GM23248 (cell line): Measurements from ENCODE around the gene PFKFB1.

ENCODE experiments used
- EZH2 ChIP-seq: fragments of 200-600 bp; sonication (generic); IDR thresholded peaks from 2 replicates; pipeline ENCODE4 v1.6.1; 2018; ENCODE audit warnings: antibody characterized with exemption, mild to moderate bottlenecking; ENCODE audit not compliant: insufficient read depth, poor library complexity, severe bottlenecking
- EZH2phosphoT487 ChIP-seq: fragments of 200-600 bp; sonication (generic); IDR thresholded peaks from 2 replicates; pipeline ENCODE4 v1.6.1; 2018; ENCODE audit warnings: antibody characterized with exemption, moderate library complexity, mild to moderate bottlenecking, low read depth; ENCODE audit not compliant: insufficient read depth

DNA sequence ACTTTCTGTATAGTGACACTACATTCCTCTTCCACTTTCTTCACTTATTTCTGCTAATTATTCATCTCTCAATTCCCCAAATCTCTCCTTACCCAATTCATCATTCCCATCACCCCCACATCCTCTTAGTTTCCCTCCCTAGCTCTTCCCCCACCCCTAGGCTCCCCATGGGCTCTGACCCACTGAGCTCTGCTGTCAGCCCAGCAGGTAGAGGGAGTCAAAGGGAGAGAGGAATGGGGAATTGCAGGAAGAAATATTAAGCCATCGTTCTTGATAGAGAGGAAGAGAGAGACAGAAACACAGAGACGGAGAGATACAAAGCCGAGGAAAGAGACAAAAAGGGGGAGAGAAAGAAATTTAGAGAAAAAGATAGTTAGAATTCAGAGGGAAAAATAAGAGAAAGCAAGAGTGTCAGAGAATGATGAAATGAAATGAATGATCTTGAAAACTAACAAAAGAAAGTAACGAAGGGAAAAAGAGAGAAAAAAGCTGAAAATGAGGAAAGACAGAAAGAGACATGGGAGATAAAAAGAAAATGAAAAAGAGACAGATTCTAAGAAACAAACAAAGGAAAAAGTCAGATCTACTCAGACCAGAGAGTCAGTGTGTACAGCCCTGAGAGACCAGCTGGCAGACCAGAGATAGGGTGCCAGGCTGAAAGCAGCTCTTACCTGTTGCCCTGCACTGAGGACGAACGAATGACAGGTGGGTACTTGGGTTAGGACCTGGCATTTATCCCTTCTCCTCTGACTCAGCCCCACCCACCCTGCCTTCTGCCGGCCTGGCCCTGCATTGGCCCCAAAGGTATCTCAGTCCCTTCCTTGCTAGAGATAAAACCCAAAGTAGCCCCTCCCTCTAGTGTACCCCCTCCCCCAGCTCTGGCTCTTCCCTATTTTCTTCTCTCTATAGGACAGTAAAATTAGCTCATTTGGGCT is 36.5 kb upstream of the PFKFB1 start, which contains the start of gene ALAS2:
- TF ChIP-seq EZH2 (no peak), EZH2phosphoT487 (no peak)
